B cell (primary cell): ENCODE measurements around the gene RANBP10.

Experiments used
- EZH2 ChIP-seq: IDR thresholded peaks from 2 replicates; pipeline ENCODE4 v1.6.1; 2012; ENCODE audit warnings: borderline replicate concordance, low read depth, mild to moderate bottlenecking, moderate library complexity, low read length; ENCODE audit not compliant: insufficient read depth, poor library complexity, severe bottlenecking
- TF ChIP-seq, protein P1 (sequence below): fragments of 200-600 bp; IDR thresholded peaks from one replicate; pipeline ENCODE4 v1.8.0; 2022; ENCODE audit warnings: antibody characterized with exemption, mild to moderate bottlenecking

- TF ChIP-seq EZH2 = no peak
- TF ChIP-seq, protein P1, sequence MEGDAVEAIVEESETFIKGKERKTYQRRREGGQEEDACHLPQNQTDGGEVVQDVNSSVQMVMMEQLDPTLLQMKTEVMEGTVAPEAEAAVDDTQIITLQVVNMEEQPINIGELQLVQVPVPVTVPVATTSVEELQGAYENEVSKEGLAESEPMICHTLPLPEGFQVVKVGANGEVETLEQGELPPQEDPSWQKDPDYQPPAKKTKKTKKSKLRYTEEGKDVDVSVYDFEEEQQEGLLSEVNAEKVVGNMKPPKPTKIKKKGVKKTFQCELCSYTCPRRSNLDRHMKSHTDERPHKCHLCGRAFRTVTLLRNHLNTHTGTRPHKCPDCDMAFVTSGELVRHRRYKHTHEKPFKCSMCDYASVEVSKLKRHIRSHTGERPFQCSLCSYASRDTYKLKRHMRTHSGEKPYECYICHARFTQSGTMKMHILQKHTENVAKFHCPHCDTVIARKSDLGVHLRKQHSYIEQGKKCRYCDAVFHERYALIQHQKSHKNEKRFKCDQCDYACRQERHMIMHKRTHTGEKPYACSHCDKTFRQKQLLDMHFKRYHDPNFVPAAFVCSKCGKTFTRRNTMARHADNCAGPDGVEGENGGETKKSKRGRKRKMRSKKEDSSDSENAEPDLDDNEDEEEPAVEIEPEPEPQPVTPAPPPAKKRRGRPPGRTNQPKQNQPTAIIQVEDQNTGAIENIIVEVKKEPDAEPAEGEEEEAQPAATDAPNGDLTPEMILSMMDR = no peak
Observed at GRCh38 chr16:67805718-67806427, 487 bp downstream of the RANBP10 start.
